Epithelial cell of esophagus (primary cell): ENCODE data around the gene WNT5A.

ENCODE experiments used
- DNase-seq: peaks from one replicate; pipeline ENCODE4 v3.0.0; 2010; ENCODE audit warnings: low read depth
- H3K4me3 ChIP-seq: 2 replicates; pipeline ENCODE4 v1.5.1; 2011; ENCODE audit warnings: mild to moderate bottlenecking, low read length, control low read depth
- TF ChIP-seq, protein P1 (sequence below): IDR thresholded peaks from 2 replicates; pipeline ENCODE4 v1.5.1; 2011; ENCODE audit warnings: low read depth, mild to moderate bottlenecking, low read length, control low read depth, inconsistent platforms; ENCODE audit not compliant: insufficient read depth; ENCODE audit errors: missing control alignments

The WNT5A gene

DNA sequence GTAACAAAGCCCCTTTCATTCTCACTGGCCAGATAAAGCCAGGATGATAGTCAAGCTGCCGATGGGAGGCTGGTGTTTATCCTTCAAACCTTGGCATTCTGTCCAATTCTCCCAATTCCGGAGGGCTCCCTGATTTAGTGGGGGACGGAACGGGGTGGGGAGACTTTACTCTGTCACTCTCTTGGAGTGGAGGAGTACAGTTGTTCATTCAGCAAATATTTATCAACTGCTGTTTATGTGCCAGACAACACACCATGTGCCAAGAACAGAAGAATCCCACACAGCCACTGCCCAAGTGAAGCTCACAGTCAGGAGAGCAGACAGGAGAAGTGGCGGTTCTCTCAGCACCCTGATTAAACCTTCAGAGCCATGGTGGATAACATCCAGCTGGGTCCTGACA, 63.3 kb downstream of the WNT5A start:
- TF ChIP-seq, protein P1, sequence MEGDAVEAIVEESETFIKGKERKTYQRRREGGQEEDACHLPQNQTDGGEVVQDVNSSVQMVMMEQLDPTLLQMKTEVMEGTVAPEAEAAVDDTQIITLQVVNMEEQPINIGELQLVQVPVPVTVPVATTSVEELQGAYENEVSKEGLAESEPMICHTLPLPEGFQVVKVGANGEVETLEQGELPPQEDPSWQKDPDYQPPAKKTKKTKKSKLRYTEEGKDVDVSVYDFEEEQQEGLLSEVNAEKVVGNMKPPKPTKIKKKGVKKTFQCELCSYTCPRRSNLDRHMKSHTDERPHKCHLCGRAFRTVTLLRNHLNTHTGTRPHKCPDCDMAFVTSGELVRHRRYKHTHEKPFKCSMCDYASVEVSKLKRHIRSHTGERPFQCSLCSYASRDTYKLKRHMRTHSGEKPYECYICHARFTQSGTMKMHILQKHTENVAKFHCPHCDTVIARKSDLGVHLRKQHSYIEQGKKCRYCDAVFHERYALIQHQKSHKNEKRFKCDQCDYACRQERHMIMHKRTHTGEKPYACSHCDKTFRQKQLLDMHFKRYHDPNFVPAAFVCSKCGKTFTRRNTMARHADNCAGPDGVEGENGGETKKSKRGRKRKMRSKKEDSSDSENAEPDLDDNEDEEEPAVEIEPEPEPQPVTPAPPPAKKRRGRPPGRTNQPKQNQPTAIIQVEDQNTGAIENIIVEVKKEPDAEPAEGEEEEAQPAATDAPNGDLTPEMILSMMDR = no peak
- H3K4me3 ChIP-seq = no peak overlapping the region

DNA sequence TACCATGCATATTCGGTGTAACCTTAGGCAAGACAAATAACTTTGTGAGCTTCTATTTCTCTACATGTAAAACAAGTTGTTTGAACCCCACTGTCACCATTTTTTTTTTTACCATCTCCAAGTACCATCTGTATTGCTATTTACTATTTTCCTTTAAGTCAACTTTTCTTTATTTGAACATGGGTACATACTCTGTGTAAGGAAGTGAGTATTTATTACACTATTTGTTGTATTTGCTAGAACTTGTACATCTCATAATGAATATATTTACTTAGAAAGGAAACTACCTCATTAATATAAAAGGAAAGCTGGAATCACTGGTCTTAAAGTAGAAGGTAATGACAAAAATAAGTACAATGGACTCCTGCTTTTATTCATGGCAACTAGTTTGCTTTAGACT, 69.9 kb downstream of the WNT5A start:
- no peak overlapping the region for H3K4me3 ChIP-seq
- TF ChIP-seq, protein P1 = no peak
- DNase-seq = no peak

More for the DNA sequence above, 63.3 kb downstream of the WNT5A start:
- no peak for DNase-seq

DNA sequence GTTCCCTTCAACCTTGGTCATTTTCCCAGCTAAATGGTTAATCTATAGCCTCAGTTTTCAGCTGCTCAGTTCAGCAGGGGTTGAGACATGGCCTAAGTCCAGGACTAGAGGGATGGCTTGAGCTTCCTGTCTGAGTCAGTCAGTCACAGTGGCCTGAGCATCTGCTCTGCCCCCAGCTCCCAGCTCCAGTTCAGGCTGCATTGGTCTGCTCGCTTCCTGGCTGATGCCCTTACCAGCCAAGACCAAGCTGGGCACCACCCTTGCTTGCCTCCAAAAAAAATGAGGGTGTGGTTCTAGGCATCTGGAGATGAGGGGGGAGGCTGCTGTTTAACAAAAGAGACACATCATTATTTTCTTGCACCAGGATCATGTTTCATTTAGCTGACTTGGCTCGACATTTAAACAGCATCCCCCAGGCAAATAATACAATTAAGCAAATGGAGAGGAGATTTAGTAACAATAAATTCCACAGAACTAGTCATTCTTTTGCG, 70.7 kb downstream of the WNT5A start:
- no peak overlapping the region for H3K4me3 ChIP-seq
- TF ChIP-seq, protein P1 = no peak
- no peak for DNase-seq
